Cardiac fibroblast (primary cell): ENCODE data around the gene IRF4.
A peak's percentile ranks its signal among the peaks of the same experiment; 100 is the strongest.

Source experiments
- DNase-seq, 2 donors: peaks; one replicate each; pipeline versions ENCODE4 v3.0.0 to v3.0.0-alpha.2; 2010; ENCODE audit warnings: low read depth in 2 of 2
- H3K4me3 ChIP-seq, 2 donors: replicated peaks in 1 of 2; 1 replicate in 1 of 2; 2 replicates in 1 of 2; pipeline ENCODE4 v1.5.1; 2011; ENCODE audit warnings: low read depth in 2 of 2, low read length in 2 of 2, mild to moderate bottlenecking in 2 of 2, moderate library complexity in 1 of 2
- CTCF ChIP-seq: IDR thresholded peaks from one replicate; pipeline ENCODE4 v1.5.1; 2011; ENCODE audit warnings: low read depth, mild to moderate bottlenecking, low read length, inconsistent platforms

Gene IRF4

GRCh38 chr6:391559-392440 is at the start of gene IRF4:
IRF4 (plus strand) TSS chr6:391752; CDS start chr6:393153, 1,401 bp downstream.
- no peak for TF ChIP-seq CTCF
- peak within 1 kb of the TSS; percentile 4 to 17 for H3K4me3 ChIP-seq
- peak in 1 of 2 donors; percentile 5 for DNase-seq

- no peak for TF ChIP-seq CTCF
- no peak overlapping the region for H3K4me3 ChIP-seq
- DNase-seq: no peak
Observed at GRCh38 chr6:341914-342831, 49.4 kb upstream of the IRF4 start.

- H3K4me3 ChIP-seq: no peak overlapping the region
- DNase-seq: no peak
- no peak for TF ChIP-seq CTCF
Observed at GRCh38 chr6:342832-343179, 48.7 kb upstream of the IRF4 start.

GRCh38 chr6:343226-343935 is 48.2 kb upstream of the IRF4 start:
- no peak overlapping the region for H3K4me3 ChIP-seq
- TF ChIP-seq CTCF: no peak
- no peak for DNase-seq

GRCh38 chr6:343960-344815 is 47.4 kb upstream of the IRF4 start:
- no peak for DNase-seq
- no peak for TF ChIP-seq CTCF
- no peak overlapping the region for H3K4me3 ChIP-seq

- DNase-seq: no peak
- H3K4me3 ChIP-seq: no peak overlapping the region
- no peak for TF ChIP-seq CTCF
Observed at GRCh38 chr6:344816-345340, 46.7 kb upstream of the IRF4 start.
